Esophagus squamous epithelium (tissue), 5 donors: ENCODE data around the gene EMD. TPM values are rescaled to one million over a fixed set of nuclear protein-coding genes. Genes with fewer than 3 reads are reported as not detected.

Source experiments
- DNase-seq: peaks from one replicate; lab custom pipeline; 2025; lab: John Stamatoyannopoulos, UW
- H3K27ac ChIP-seq, 4 donors: fragments of 200-600 bp; sonication (generic); one replicate each; pipeline ENCODE4 v1.5.1; 2016 to 2019; ENCODE audit warnings: mild to moderate bottlenecking in 1 of 4
- H3K27me3 ChIP-seq, 4 donors: fragments of 200-600 bp; sonication (generic); 1 replicate in 3 of 4; 2 replicates in 1 of 4; pipeline versions ENCODE4 v1.5.1 to v1.6.0; 2017 to 2021; ENCODE audit warnings: antibody characterized with exemption in 1 of 4
- H3K36me3 ChIP-seq, 3 donors: fragments of 200-600 bp; sonication (generic); one replicate each; pipeline ENCODE4 v1.5.1; 2016 to 2019
- H3K4me1 ChIP-seq, 3 donors: fragments of 200-600 bp; sonication (generic); one replicate each; pipeline ENCODE4 v1.5.1; 2017 to 2019
- H3K4me3 ChIP-seq, 4 donors: fragments of 200-600 bp; sonication (generic); 1 replicate in 3 of 4; 2 replicates in 1 of 4; pipeline ENCODE4 v1.5.1; 2016 to 2019; ENCODE audit warnings: mild to moderate bottlenecking in 2 of 4, moderate library complexity in 1 of 4
- H3K9me3 ChIP-seq, 3 donors: fragments of 200-600 bp; sonication (generic); one replicate each; pipeline ENCODE4 v1.5.1; 2016 to 2019
- CTCF ChIP-seq, 6 experiments: fragments of 450-650 bp in 4 of 6; fragments of 200-600 bp in 2 of 6; sonication (generic) in 2 of 6; IDR thresholded peaks; one replicate each; pipeline ENCODE4 v1.5.1; 2016 to 2019; ENCODE audit warnings: antibody characterized with exemption in 6 of 6, mild to moderate bottlenecking in 4 of 6, moderate library complexity in 4 of 6
- POLR2A ChIP-seq, 4 donors: fragments of 450-650 bp; IDR thresholded peaks; one replicate each; pipeline ENCODE4 v1.6.1; 2017; ENCODE audit warnings: antibody characterized with exemption in 4 of 4, mild to moderate bottlenecking in 4 of 4, moderate library complexity in 3 of 4
- WGBS, 2 donors: methylation state at CpG; one replicate each; pipeline ENCODE4 v1.1.5; 2018; 5-methylcytosine and 5-hydroxymethylcytosine counted together
- intact Hi-C: fragments of 100-400 bp; cut with DNase I; formaldehyde crosslinking; loops from one replicate; pipeline ENCODE4 v1.15.0; 2022
- total RNA-seq, 4 donors: library from RNA; depleted of rRNA; stranded (reverse); fragments of >200 nt; gene quantifications; one replicate each; pipeline ENCODE4 v1.1.0, GENCODE V29; 2016
- donor health status: DM: yes; HTN: yes; CAD: no.

Gene EMD
- total RNA-seq, 4 donors from 2014 or later: 12.7 to 50.1 (median 40.2) TPM

DNA sequence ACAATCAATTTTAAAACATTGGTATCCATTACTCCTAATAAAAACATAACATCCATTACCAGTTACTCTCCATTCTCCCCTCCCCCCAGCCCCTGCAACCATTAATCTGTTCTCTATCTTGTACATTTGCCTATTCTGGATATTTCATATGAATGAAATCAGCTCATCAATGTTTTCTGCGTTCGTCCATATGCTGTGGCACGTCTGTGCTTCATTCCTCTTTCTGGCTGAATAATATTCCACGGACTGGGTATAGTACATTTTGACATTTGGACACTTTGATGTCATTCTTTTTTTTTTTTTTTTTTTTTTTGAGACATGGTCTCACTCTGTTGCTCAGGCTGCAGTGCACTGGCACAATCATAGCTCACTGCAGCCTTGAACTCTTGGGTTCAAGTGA is 24.8 kb downstream of the EMD start:
- intact Hi-C loops: loop anchor here (5.0 kb wide), 1 partner anchor 128 kb away; no protein-coding TSS in a partner anchor
- DNase-seq: no peak

DNA sequence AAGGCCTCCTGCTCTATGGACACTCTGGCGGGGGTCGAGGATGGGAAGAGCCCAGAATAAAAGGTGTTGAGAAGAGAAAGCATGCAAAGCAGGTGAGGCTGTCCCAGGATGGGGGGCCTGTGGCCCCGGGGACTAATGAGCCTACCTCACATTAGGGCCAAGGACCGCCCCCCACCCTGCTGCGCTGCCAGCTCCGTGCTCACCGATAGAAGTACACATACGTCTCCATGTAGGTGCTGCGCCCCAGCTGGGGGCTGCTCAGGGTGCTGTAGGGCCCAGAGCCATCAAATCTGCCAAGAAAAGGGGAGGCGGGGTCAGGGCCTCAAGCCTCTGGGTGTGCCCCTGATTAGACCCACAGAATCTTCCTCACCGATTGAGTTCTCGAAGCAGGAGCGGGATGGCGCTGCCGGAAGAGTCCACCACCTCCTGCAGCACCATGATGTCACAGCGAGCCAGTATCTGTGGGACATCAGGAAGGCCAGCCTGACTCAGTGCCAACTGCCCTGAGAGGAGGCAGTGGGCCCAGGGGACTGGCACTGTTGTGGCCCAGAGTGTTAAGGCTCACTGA is 25.6 kb downstream of the EMD start:
- H3K36me3 ChIP-seq: peaks cover 5 to 17% (median 13%) of the 10 kb centered on the region in 3 donors
- H3K4me3 ChIP-seq: no peak overlapping the region
- peaks cover 10 to 52% (median 11%) of the 10 kb centered on the region in 3 donors for H3K4me1 ChIP-seq
- DNase-seq: no peak
- TF ChIP-seq CTCF (IDR thresholded peaks at IDR 0.05) (no peak), POLR2A (IDR thresholded peaks at IDR 0.05) (no peak)
- H3K27ac ChIP-seq: no peak overlapping the region
- intact Hi-C loops: loop anchor here (5.0 kb wide), 1 partner anchor 128 kb away; no protein-coding TSS in a partner anchor
- WGBS, 2 donors: 86% methylated on average over 13 of the region's 16 CpGs; no CpG with 5 or more reads in 1 of the 2 donors
- no peaks in the 10 kb centered on the region for H3K9me3 ChIP-seq
- H3K27me3 ChIP-seq: no peaks in the 10 kb centered on the region

More for the DNA sequence above, 24.8 kb downstream of the EMD start:
- H3K9me3 ChIP-seq: no peaks in the 10 kb centered on the region
- no peak overlapping the region for H3K27ac ChIP-seq
- TF ChIP-seq CTCF (IDR thresholded peaks at IDR 0.05) (no peak), POLR2A (IDR thresholded peaks at IDR 0.05) (no peak)
- no peaks in the 10 kb centered on the region for H3K27me3 ChIP-seq
- no peak overlapping the region for H3K4me3 ChIP-seq
- 83 to 94% methylated on average over 4 of the region's 4 CpGs for WGBS, 2 donors
- peaks cover 10 to 53% (median 15%) of the 10 kb centered on the region in 3 donors for H3K4me1 ChIP-seq
- H3K36me3 ChIP-seq: peaks cover 10 to 25% (median 14%) of the 10 kb centered on the region in 3 donors

DNA sequence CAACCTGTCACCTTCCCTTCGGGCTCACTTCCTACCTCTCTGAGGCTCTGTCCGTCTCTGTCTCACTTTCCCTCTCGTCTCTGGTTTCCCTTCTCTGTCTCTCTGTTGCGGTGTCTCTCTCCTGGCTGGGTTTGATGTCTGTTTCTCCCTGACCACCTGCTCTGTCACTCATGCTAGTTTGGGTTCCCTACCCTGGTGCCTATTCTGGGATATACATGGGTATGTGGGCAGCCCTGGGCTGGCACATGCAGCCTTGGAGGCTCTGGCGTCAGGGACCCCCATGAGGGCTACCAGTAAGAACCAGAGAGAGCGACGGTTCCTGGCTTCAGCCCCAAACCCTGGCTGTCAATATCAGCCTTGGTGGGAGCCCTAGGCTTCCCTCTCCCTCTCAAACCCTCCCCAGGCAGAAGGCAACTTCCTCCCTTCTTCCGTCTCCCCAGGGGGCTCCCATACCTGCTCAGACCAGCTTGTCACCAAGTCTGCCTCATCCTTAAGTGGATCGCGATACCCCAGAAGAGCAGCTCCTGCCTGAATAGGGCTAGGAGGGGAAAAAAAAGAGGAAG is 29.6 kb downstream of the EMD start:
- intact Hi-C loops: no loop called here
- 17 to 36% methylated on average over 4 to 7 of the region's 10 CpGs for WGBS, 2 donors
- H3K27me3 ChIP-seq: no peaks in the 10 kb centered on the region
- H3K27ac ChIP-seq: peak overlapping the region; percentile 76 to 97 (median 86)
- DNase-seq: no peak
- H3K9me3 ChIP-seq: no peaks in the 10 kb centered on the region
- peaks cover 0 to 47% (median 5%) of the 10 kb centered on the region in 3 donors for H3K4me1 ChIP-seq
- H3K4me3 ChIP-seq: peak overlapping the region; percentile 20 to 57 (median 36)
- peaks cover 0 to 6% (median 0%) of the 10 kb centered on the region in 3 donors for H3K36me3 ChIP-seq
- TF ChIP-seq CTCF (IDR thresholded peaks at IDR 0.05) (no peak), POLR2A (IDR thresholded peaks at IDR 0.05) (no peak)

GRCh38 chrX:154409222-154409871 is 30.3 kb downstream of the EMD start, which contains the start of gene DNASE1L1:
Gene DNASE1L1, minus strand, starts transcription at chrX:154409254. Its CDS starts 3,686 bp downstream, at chrX:154405568.
- intact Hi-C loops: no loop called here
- peak within 1 kb of the TSS; percentile 20 to 57 (median 36) for H3K4me3 ChIP-seq
- H3K9me3 ChIP-seq: no peaks in the 10 kb centered on the region

More at GRCh38 chrX:154409222-154409871, 30.3 kb downstream of the EMD start, which contains the start of gene DNASE1L1:
- Histone ChIP-seq H3K27ac (peak within 1 kb of the TSS; percentile 76 to 97 (median 86)), H3K27me3 (no peaks in the 10 kb centered on the region), H3K36me3 (peaks cover 0 to 10% (median 0%) of the 10 kb centered on the region in 3 donors), H3K4me1 (peaks cover 0 to 47% (median 5%) of the 10 kb centered on the region in 3 donors)
- TF ChIP-seq POLR2A (IDR thresholded peaks at IDR 0.05) (peak in 1 of 4 donors; percentile 37), CTCF (IDR thresholded peaks at IDR 0.05) (no peak)
- DNase-seq: no peak
- WGBS, 2 donors: 33 to 60% methylated on average over 2 of the region's 26 CpGs
